CD4-positive, alpha-beta memory T cell (primary cell): ENCODE measurements around the gene FREM1. TPM values are rescaled to one million over a fixed set of nuclear protein-coding genes. Genes with fewer than 3 reads are reported as not detected.

Experiments used
- CTCF ChIA-PET: fragments of 350-600 bp; sonication (Branson Sonifier 250); formaldehyde crosslinking; loops from one replicate; lab custom pipeline; 2021; ENCODE audit warnings: inconsistent platforms; ENCODE audit not compliant: partially characterized antibody; lab: Charles Lee
- POLR2A ChIA-PET: fragments of 350-600 bp; sonication (Branson Sonifier 250); formaldehyde crosslinking; loops from one replicate; lab custom pipeline; 2021; ENCODE audit not compliant: partially characterized antibody; lab: Charles Lee
- DNase-seq, 5 donors: peaks; one replicate each; pipeline versions ENCODE4 v3.0.0 to v3.0.0-alpha.2; 2020 to 2022; ENCODE audit warnings: mixed read lengths in 1 of 5
- H3K27ac ChIP-seq: one replicate; pipeline ENCODE4 v1.7.0; 2013; ENCODE audit warnings: low read depth, low read length
- H3K27me3 ChIP-seq: 2 replicates; pipeline ENCODE4 v1.7.0; 2013; ENCODE audit warnings: mild to moderate bottlenecking, low read length, moderate library complexity; ENCODE audit not compliant: insufficient read depth
- H3K36me3 ChIP-seq: 2 replicates; pipeline ENCODE4 v1.7.0; 2013; ENCODE audit warnings: mild to moderate bottlenecking, low read length, moderate library complexity; ENCODE audit not compliant: insufficient read depth
- H3K4me1 ChIP-seq: 2 replicates; pipeline ENCODE4 v1.7.0; 2013; ENCODE audit warnings: mild to moderate bottlenecking, low read length, moderate library complexity; ENCODE audit not compliant: insufficient read depth
- H3K4me3 ChIP-seq, 2 donors: one replicate each; pipeline ENCODE4 v1.7.0; 2013; ENCODE audit warnings: low read length in 2 of 2, mild to moderate bottlenecking in 1 of 2
- H3K9me3 ChIP-seq, 2 donors: one replicate each; pipeline ENCODE4 v1.7.0; 2013; ENCODE audit warnings: low read length in 2 of 2, control low read depth in 1 of 2; ENCODE audit not compliant: control insufficient read depth in 1 of 2
- H3K27ac Mint-ChIP-seq, 7 donors: one replicate each; pipeline ENCODE4 v1.8.0; 2020 to 2021; ENCODE audit warnings: mixed read lengths in 7 of 7, mild to moderate bottlenecking in 6 of 7, inconsistent platforms in 3 of 7, moderate library complexity in 3 of 7
- H3K27me3 Mint-ChIP-seq, 2 donors: one replicate each; pipeline ENCODE4 v1.8.0; 2020 to 2021; ENCODE audit warnings: mixed read lengths in 2 of 2
- H3K36me3 Mint-ChIP-seq, 2 donors: one replicate each; pipeline ENCODE4 v1.8.0; 2020 to 2021; ENCODE audit warnings: mixed read lengths in 2 of 2, inconsistent platforms in 1 of 2, mild to moderate bottlenecking in 1 of 2
- H3K4me1 Mint-ChIP-seq, 4 donors: one replicate each; pipeline ENCODE4 v1.8.0; 2020 to 2021; ENCODE audit warnings: mixed read lengths in 4 of 4, mild to moderate bottlenecking in 1 of 4
- H3K4me3 Mint-ChIP-seq, 8 donors: one replicate each; pipeline ENCODE4 v1.8.0; 2020 to 2021; ENCODE audit warnings: mixed read lengths in 8 of 8, mild to moderate bottlenecking in 7 of 8, moderate library complexity in 6 of 8, inconsistent platforms in 3 of 8
- H3K9me3 Mint-ChIP-seq, 8 donors: one replicate each; pipeline ENCODE4 v1.8.0; 2020 to 2021; ENCODE audit warnings: mixed read lengths in 8 of 8, mild to moderate bottlenecking in 5 of 8, inconsistent platforms in 3 of 8, moderate library complexity in 1 of 8
- intact Hi-C: fragments of 100-400 bp; cut with micrococcal nuclease; formaldehyde crosslinking; loops from one replicate; pipeline ENCODE4 v1.15.1; 2023
- polyA plus RNA-seq, 2 donors: library from polyadenylated mRNA; unstranded; fragments of 300-500 nt; fragmentation: Illumina TruSeq; gene quantifications; one replicate each; pipeline ENCODE4 v1.2.3, GENCODE V29; 2021
- total RNA-seq, 2 experiments: library from RNA; stranded (reverse); gene quantifications; one replicate each; pipeline ENCODE4 v1.2.3, GENCODE V29; 2021

Gene FREM1
- total and polyA plus RNA-seq, 4 experiments from 2014 or later, result 0.14 TPM; not detected in 3

DNA sequence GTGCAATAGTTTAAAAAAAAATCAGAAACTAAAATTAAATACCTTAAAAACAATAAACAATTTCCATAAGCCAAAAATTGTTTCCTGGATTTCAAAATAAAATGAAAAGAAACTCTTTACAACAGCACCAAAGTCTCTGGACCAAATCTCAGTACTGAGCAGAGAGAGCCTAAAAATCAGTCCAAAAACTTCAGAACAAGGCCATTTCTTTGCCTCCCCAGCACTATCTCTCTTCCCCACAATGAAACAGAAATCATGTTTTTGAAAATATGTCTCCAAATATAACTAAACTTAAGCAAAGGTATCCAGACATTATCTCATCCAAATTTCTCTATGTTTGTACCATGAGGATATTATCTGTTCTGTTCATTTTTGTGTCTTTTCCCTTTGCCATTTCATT, 1.0 kb downstream of the FREM1 start:
- Histone ChIP-seq H3K36me3 (no peaks in the 10 kb centered on the region), H3K9me3 (no peaks in the 10 kb centered on the region), H3K4me3 (no peak overlapping the region), H3K27ac (no peak overlapping the region), H3K27me3 (no peaks in the 10 kb centered on the region), H3K4me1 (no peaks in the 10 kb centered on the region)
- Mint-ChIP-seq H3K27ac (no peak overlapping the region), H3K4me3 (no peak overlapping the region), H3K27me3 (peaks cover 0 to 2% of the 10 kb centered on the region in 2 donors), H3K4me1 (no peaks in the 10 kb centered on the region), H3K9me3 (no peaks in the 10 kb centered on the region), H3K36me3 (no peaks in the 10 kb centered on the region)
- ChIA-PET CTCF (no interaction called here), POLR2A (no interaction called here)
- DNase-seq, result no peak
- intact Hi-C loops, result no loop called here

DNA sequence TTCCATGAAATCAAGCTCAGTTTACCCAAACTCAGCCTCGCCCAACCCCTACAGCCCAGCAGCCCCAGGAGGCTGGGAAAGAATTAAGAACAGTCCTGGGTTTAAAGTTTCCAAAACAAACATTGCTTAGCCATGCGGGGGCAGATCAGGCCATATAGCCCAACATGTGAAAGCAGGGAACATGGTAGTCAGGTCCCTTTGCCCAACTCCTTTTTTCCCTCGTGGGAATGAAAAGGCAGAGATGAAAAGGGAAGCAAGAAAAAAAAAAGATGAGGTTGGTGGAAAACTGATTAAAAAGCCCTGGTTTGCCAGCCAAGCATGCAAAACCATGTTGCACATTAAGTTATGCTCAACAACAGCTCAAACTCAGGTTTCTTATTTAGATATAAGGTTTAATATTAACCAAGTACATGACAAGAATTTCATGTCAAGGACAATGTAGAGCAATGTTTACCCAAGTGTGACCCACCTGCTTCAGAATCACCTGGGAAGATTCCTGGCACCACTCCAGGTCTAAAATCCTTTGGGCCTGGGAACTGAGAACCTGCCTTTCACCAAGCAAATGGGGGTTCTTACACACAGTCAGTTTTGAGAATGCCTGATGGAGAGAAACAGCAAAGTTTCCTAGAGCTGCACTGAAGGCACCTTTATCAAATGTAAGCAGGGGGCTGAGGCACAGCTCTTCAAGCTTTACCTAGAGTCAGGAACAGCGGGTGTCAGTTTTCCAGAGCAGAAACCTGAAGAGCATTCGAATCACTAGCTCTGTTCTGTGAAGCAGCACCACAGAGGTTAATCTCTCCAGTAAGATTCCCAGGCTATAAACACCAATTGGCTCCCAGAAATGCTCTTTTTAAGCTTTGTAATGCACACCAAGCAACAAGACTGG, 1.7 kb downstream of the FREM1 start:
- Mint-ChIP-seq H3K4me3 (no peak overlapping the region), H3K4me1 (no peaks in the 10 kb centered on the region), H3K27me3 (peaks cover 0 to 2% of the 10 kb centered on the region in 2 donors), H3K27ac (no peak overlapping the region), H3K36me3 (no peaks in the 10 kb centered on the region), H3K9me3 (no peaks in the 10 kb centered on the region)
- Histone ChIP-seq H3K27me3 (no peaks in the 10 kb centered on the region), H3K9me3 (no peaks in the 10 kb centered on the region), H3K36me3 (no peaks in the 10 kb centered on the region), H3K4me1 (no peaks in the 10 kb centered on the region), H3K27ac (no peak overlapping the region), H3K4me3 (no peak overlapping the region)
- intact Hi-C loops, result no loop called here
- POLR2A ChIA-PET, result no interaction called here
- CTCF ChIA-PET, result no interaction called here
- no peak for DNase-seq

GRCh38 chr9:14907696-14908095, 2.5 kb downstream of the FREM1 start:
- Mint-ChIP-seq H3K27ac (no peak overlapping the region), H3K27me3 (peaks cover 0 to 2% of the 10 kb centered on the region in 2 donors), H3K4me1 (no peaks in the 10 kb centered on the region), H3K36me3 (no peaks in the 10 kb centered on the region), H3K9me3 (no peaks in the 10 kb centered on the region), H3K4me3 (no peak overlapping the region)
- Histone ChIP-seq H3K36me3 (no peaks in the 10 kb centered on the region), H3K9me3 (no peaks in the 10 kb centered on the region), H3K27ac (no peak overlapping the region), H3K4me3 (no peak overlapping the region), H3K27me3 (no peaks in the 10 kb centered on the region), H3K4me1 (no peaks in the 10 kb centered on the region)
- ChIA-PET POLR2A (no interaction called here), CTCF (no interaction called here)
- DNase-seq, result no peak
- intact Hi-C loops, result no loop called here

DNA sequence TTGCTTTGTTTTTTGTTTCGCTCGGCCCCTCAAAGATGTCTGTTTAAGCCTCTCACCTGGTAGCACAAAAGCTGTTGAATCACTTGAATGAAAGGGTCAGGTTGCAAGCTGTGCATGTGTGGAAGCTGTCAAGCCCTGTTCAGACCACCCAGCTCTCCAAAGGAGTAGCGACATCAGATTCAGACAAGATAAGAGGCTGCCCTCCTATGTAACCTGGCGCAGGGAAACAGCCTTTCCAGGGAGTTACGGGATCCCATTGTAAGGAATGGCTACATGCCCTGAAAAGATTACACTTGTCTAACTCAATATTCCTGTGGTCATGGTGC, 2.9 kb downstream of the FREM1 start:
- no peaks in the 10 kb centered on the region for H3K27me3 ChIP-seq
- H3K9me3 ChIP-seq, result no peaks in the 10 kb centered on the region
- CTCF ChIA-PET, result no interaction called here
- Mint-ChIP-seq H3K4me1 (no peaks in the 10 kb centered on the region), H3K9me3 (no peaks in the 10 kb centered on the region), H3K27me3 (peaks cover 0 to under 1% of the 10 kb centered on the region in 2 donors), H3K36me3 (no peaks in the 10 kb centered on the region), H3K27ac (no peak overlapping the region), H3K4me3 (no peak overlapping the region)
- no peaks in the 10 kb centered on the region for H3K4me1 ChIP-seq
- POLR2A ChIA-PET, result no interaction called here
- intact Hi-C loops, result no loop called here
- H3K4me3 ChIP-seq, result no peak overlapping the region
- DNase-seq, result no peak
- H3K36me3 ChIP-seq, result no peaks in the 10 kb centered on the region
- no peak overlapping the region for H3K27ac ChIP-seq

DNA sequence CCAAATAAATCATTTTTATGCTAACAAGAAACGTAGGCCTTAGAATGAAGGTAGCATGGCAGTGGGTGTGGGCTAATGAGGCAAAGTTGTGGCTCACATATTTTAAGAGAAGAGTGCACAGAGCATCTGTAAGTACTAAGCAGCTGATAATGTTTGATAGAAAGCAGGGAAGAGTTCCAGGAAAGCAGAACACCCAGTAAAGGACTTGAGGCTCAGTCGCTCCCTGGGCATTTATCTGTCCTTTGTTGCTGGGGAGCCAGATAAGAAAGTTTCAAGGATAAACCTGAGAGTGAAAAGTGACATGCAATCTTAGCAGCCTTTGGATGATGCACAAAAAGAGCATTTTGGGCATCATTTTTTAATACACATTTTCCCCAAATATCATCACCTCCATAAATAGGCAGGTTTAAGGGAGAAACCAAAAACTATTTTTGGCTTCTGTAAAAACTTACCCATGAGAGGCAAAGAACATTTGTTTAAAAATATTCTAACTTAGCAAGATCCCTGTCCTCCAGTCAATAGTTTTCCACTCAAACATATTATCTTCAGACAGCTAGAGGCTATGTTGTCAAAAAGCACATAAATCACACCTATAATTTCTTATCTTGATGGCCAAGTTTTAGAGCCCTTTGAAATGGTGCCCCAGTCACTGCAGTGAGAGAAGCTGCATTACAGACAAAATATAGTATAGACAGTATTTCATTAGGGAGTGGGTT, 3.4 kb downstream of the FREM1 start:
- no peak overlapping the region for H3K27ac Mint-ChIP-seq
- no peak overlapping the region for H3K4me3 ChIP-seq
- H3K27ac ChIP-seq, result no peak overlapping the region
- no peaks in the 10 kb centered on the region for H3K27me3 ChIP-seq
- ChIA-PET POLR2A (no interaction called here), CTCF (no interaction called here)
- intact Hi-C loops, result no loop called here
- DNase-seq, result no peak
- no peaks in the 10 kb centered on the region for H3K9me3 ChIP-seq
- no peaks in the 10 kb centered on the region for H3K27me3 Mint-ChIP-seq
- H3K36me3 Mint-ChIP-seq, result no peaks in the 10 kb centered on the region
- no peaks in the 10 kb centered on the region for H3K36me3 ChIP-seq
- H3K4me1 ChIP-seq, result no peaks in the 10 kb centered on the region
- H3K4me3 Mint-ChIP-seq, result no peak overlapping the region
- no peaks in the 10 kb centered on the region for H3K9me3 Mint-ChIP-seq
- H3K4me1 Mint-ChIP-seq, result no peaks in the 10 kb centered on the region

- no peak overlapping the region for H3K27ac Mint-ChIP-seq
- no peaks in the 10 kb centered on the region for H3K36me3 Mint-ChIP-seq
- no peaks in the 10 kb centered on the region for H3K36me3 ChIP-seq
- H3K9me3 ChIP-seq, result no peaks in the 10 kb centered on the region
- intact Hi-C loops, result no loop called here
- no peaks in the 10 kb centered on the region for H3K27me3 Mint-ChIP-seq
- no peaks in the 10 kb centered on the region for H3K27me3 ChIP-seq
- no peaks in the 10 kb centered on the region for H3K4me1 Mint-ChIP-seq
- H3K4me3 Mint-ChIP-seq, result no peak overlapping the region
- no peaks in the 10 kb centered on the region for H3K9me3 Mint-ChIP-seq
- DNase-seq, result no peak
- ChIA-PET CTCF (no interaction called here), POLR2A (no interaction called here)
- H3K4me1 ChIP-seq, result no peaks in the 10 kb centered on the region
- H3K4me3 ChIP-seq, result no peak overlapping the region
- H3K27ac ChIP-seq, result no peak overlapping the region
Observed at GRCh38 chr9:14906000-14906399, 4.2 kb downstream of the FREM1 start.

GRCh38 chr9:14903040-14903439, 7.2 kb downstream of the FREM1 start:
- H3K27me3 ChIP-seq, result no peaks in the 10 kb centered on the region
- ChIA-PET POLR2A (no interaction called here), CTCF (no interaction called here)
- no peaks in the 10 kb centered on the region for H3K36me3 Mint-ChIP-seq
- no peak overlapping the region for H3K4me3 Mint-ChIP-seq
- no peaks in the 10 kb centered on the region for H3K9me3 ChIP-seq
- intact Hi-C loops, result no loop called here
- H3K27ac ChIP-seq, result no peak overlapping the region
- no peak overlapping the region for H3K4me3 ChIP-seq
- no peak overlapping the region for H3K27ac Mint-ChIP-seq
- DNase-seq, result no peak
- H3K4me1 Mint-ChIP-seq, result no peaks in the 10 kb centered on the region
- no peaks in the 10 kb centered on the region for H3K36me3 ChIP-seq
- peaks cover 0 to under 1% (median 0%) of the 10 kb centered on the region in 8 donors for H3K9me3 Mint-ChIP-seq
- H3K27me3 Mint-ChIP-seq, result no peaks in the 10 kb centered on the region
- no peaks in the 10 kb centered on the region for H3K4me1 ChIP-seq
